ENCODE data around the gene ARHGAP18. TPM values are rescaled to one million over a fixed set of nuclear protein-coding genes. Genes with fewer than 3 reads are reported as not detected.

Gene ARHGAP18
- total RNA-seq, 4 donors from 2014 or later = 5.1 to 12.7 (median 7.7) TPM

DNA sequence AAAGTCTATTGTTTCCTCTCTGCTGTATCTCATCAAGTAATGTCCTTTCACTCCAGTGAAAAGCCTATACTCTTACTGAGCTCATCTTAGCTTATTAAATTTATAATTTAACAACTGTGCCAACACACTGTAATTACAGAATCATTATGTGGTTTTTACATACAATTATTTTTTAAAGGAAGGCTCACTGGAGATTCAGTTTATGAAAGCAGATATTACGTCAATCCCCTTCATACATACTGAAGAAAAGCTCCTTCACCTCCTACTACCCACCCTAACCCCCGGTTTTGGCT, 28.1 kb downstream of the ARHGAP18 start:
- intact Hi-C loops (cut with DNase I; ENCODE audit: low total_unique reads) = no loop called here

DNA sequence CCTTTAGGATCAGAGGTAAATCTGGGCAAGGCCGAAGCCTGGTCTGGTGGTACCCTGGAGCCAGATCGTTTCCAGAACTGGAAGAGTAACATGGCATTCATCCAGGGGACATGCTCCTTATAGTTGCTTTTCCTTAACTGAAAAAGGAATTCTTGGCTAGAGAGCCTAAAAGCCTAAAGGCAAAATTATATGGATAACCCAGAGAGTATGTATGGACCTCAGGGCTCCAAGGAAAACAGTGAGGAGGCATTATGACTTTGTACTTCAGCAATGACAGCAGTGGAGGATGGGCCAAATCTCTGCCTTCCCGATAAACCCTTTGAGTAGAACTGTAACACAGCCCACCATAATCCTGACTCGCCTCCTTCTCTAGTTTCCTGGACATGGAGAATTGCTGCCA, 29.3 kb downstream of the ARHGAP18 start:
- no peak for DNase-seq (ENCODE audit: low spot score in 2 of 2)
- no peak for TF ChIP-seq POLR2A (IDR thresholded peaks at IDR 0.05)
- TF ChIP-seq, protein P1, sequence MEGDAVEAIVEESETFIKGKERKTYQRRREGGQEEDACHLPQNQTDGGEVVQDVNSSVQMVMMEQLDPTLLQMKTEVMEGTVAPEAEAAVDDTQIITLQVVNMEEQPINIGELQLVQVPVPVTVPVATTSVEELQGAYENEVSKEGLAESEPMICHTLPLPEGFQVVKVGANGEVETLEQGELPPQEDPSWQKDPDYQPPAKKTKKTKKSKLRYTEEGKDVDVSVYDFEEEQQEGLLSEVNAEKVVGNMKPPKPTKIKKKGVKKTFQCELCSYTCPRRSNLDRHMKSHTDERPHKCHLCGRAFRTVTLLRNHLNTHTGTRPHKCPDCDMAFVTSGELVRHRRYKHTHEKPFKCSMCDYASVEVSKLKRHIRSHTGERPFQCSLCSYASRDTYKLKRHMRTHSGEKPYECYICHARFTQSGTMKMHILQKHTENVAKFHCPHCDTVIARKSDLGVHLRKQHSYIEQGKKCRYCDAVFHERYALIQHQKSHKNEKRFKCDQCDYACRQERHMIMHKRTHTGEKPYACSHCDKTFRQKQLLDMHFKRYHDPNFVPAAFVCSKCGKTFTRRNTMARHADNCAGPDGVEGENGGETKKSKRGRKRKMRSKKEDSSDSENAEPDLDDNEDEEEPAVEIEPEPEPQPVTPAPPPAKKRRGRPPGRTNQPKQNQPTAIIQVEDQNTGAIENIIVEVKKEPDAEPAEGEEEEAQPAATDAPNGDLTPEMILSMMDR (IDR thresholded peaks at IDR 0.05) = no peak
- no peak overlapping the region for H3K4me3 ChIP-seq (ENCODE audit: low read depth, poor library complexity, severe bottlenecking)
- intact Hi-C loops (cut with DNase I; ENCODE audit: low total_unique reads) = no loop called here
- 62 to 69% methylated on average over 4 of the region's 4 CpGs for WGBS, 2 donors

More for the DNA sequence above, 28.1 kb downstream of the ARHGAP18 start:
- TF ChIP-seq, protein P1 (IDR thresholded peaks at IDR 0.05) = no peak
- no peak for TF ChIP-seq POLR2A (IDR thresholded peaks at IDR 0.05)
- 69 to 91% methylated on average over 2 of the region's 2 CpGs for WGBS, 2 donors
- H3K4me3 ChIP-seq (ENCODE audit: low read depth, poor library complexity, severe bottlenecking) = no peak overlapping the region
- DNase-seq (ENCODE audit: low spot score in 2 of 2) = no peak

DNA sequence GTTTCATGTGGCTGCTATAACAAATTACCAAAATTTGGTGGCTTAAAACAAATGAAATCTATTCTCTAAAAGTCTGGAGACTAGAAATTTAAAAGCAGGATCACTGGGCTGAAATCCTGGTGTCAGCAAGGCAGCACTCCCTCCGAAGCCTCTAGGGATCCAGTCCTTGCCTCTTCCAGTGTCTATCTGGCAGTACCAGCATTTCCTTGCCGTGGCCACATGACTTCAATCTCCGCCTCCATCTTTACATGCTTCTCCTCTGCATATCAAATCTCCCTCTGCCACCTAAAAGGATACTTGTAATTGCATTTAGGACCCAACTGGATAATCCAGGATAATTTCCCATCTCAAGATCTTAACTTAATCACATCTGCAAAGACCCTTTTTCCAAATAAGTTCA, 30.2 kb downstream of the ARHGAP18 start:
- intact Hi-C loops (cut with DNase I; ENCODE audit: low total_unique reads) = no loop called here
- 34 to 40% methylated on average over 3 of the region's 3 CpGs for WGBS, 2 donors
- TF ChIP-seq, protein P1 (IDR thresholded peaks at IDR 0.05) = no peak
- no peak for TF ChIP-seq POLR2A (IDR thresholded peaks at IDR 0.05)
- H3K4me3 ChIP-seq (ENCODE audit: low read depth, poor library complexity, severe bottlenecking) = no peak overlapping the region
- DNase-seq (ENCODE audit: low spot score in 2 of 2) = no peak

DNA sequence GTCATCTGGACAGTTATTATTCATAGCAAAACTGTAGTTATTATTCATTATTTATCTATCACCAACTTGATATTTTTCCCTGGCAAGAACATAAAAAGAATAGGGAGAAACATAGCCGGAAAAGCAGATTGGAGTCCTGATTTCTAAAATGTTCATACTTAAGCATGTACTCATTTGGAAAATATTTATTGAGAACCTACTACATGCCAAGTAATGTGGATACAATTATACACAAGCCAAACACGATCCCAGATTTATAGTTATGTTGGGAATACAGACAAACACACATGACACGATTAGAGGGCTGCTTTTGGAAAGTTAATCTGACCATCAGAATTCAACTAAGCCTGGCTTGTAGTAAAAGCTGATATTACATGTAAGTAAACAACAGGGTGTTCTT, 30.7 kb downstream of the ARHGAP18 start:
- intact Hi-C loops (cut with DNase I; ENCODE audit: low total_unique reads) = no loop called here
- TF ChIP-seq POLR2A (IDR thresholded peaks at IDR 0.05) = no peak
- TF ChIP-seq, protein P1 (IDR thresholded peaks at IDR 0.05) = no peak
- WGBS, 2 donors = 17 to 23% methylated on average over 3 of the region's 3 CpGs
- no peak for DNase-seq (ENCODE audit: low spot score in 2 of 2)
- no peak overlapping the region for H3K4me3 ChIP-seq (ENCODE audit: low read depth, poor library complexity, severe bottlenecking)

DNA sequence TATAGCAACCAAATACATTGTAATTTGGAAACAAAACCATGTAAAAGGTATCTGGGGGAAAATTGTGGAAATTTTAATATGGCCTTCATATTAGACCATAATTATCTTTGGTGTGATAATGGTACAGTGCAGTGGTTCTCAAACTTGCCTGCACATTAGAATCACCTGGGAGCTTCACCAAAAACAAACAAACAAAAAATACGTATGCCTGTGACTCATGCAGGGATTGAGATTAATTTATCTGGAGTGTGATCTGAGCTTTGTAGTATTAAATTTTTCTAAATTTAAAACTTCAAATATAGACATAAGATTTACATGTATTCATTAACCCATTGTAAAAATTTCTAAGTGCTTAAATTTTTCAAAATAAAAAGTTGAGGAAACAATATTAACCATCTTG, 31.5 kb downstream of the ARHGAP18 start:
- 22 to 24% methylated on average over 1 of the region's 1 CpG for WGBS, 2 donors
- DNase-seq (ENCODE audit: low spot score in 2 of 2) = no peak
- intact Hi-C loops (cut with DNase I; ENCODE audit: low total_unique reads) = no loop called here
- TF ChIP-seq, protein P1 (IDR thresholded peaks at IDR 0.05) = no peak
- no peak for TF ChIP-seq POLR2A (IDR thresholded peaks at IDR 0.05)
- no peak overlapping the region for H3K4me3 ChIP-seq (ENCODE audit: low read depth, poor library complexity, severe bottlenecking)

DNA sequence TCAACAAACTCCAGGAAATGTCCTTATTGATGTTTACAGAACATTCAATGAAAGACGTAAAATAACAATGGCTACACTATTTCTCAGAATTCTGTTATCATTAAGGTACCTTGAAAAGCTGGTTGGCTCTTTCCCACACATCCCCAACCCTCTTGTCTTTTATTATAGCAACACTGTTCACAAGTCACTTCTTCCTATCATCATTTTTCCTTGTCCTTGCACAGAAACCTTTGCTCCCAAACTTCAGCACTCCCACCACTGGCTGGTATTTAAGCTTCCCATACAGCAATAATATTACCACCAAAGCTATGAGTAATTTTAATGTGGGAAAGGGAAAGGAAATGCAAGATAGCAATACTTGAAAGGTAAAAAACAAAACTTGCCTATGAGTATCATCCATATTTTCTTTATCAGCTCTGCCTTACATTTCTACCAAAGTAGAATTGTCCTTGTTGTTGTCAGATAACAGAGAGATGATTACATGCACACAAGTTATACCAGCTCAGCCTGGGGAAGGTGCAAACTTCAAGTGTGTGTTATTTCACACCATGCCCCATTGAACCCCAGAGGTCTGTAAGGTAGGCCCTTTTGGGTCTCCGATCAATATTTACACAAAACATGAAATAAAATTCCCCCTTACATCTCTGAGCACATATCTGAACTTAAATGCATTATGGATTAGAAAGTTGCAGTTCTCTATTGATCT, 32.2 kb downstream of the ARHGAP18 start:
- TF ChIP-seq, protein P1 (IDR thresholded peaks at IDR 0.05) = no peak
- no peak for TF ChIP-seq POLR2A (IDR thresholded peaks at IDR 0.05)
- H3K4me3 ChIP-seq (ENCODE audit: low read depth, poor library complexity, severe bottlenecking) = no peak overlapping the region
- DNase-seq (ENCODE audit: low spot score in 2 of 2) = no peak
- 88 to 90% methylated on average over 2 of the region's 2 CpGs for WGBS, 2 donors
- intact Hi-C loops (cut with DNase I; ENCODE audit: low total_unique reads) = no loop called here

Measured in lower leg skin (tissue), 4 donors.